GM12873 (cell line): ENCODE data around the gene GGT6.

Experiments
- TF ChIP-seq, protein P1 (sequence below): IDR thresholded peaks from 2 replicates; pipeline ENCODE4 v1.5.1; 2012; ENCODE audit warnings: low read depth, mild to moderate bottlenecking, moderate library complexity, low read length, control low read depth; ENCODE audit not compliant: insufficient read depth; ENCODE audit errors: missing control alignments

Gene GGT6

DNA sequence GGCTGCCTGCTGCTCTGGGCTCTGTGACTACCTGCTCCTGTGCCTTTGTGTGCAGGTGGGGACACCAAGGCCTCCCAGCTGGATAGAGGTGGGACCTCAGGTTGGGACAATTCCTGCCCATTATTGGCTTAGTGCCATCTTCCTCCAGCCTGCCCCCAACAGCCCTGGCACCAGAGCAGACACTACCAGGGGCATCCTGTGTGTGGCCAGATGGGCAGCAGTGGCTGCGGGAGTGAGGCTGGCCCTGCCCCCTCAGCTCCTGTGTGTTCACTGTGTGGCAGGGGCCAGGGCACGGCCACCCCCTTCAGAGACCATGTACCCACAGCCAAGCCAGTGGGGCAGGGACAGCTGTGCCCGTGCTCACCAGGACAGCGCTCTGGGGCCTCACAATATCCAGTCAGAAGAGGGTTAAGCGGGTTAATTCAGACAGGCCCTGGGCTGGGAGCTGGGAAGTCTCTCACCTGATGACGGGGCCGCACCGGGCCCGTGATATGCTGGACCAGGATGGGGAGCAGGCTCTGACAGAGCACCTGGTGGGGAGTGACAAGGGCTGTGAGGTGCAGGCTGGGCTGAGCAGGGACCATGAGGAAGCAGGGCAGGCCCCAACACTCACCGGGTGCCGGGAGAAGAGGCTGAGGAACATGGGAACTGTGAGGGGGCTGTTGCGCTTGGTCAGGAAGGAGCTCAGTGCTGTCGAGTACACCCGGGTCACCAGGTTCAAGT lies 18.2 kb downstream of the GGT6 start:
- TF ChIP-seq, protein P1, sequence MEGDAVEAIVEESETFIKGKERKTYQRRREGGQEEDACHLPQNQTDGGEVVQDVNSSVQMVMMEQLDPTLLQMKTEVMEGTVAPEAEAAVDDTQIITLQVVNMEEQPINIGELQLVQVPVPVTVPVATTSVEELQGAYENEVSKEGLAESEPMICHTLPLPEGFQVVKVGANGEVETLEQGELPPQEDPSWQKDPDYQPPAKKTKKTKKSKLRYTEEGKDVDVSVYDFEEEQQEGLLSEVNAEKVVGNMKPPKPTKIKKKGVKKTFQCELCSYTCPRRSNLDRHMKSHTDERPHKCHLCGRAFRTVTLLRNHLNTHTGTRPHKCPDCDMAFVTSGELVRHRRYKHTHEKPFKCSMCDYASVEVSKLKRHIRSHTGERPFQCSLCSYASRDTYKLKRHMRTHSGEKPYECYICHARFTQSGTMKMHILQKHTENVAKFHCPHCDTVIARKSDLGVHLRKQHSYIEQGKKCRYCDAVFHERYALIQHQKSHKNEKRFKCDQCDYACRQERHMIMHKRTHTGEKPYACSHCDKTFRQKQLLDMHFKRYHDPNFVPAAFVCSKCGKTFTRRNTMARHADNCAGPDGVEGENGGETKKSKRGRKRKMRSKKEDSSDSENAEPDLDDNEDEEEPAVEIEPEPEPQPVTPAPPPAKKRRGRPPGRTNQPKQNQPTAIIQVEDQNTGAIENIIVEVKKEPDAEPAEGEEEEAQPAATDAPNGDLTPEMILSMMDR, result no peak

- TF ChIP-seq, protein P1, result peak; percentile 15
Measured at GRCh38 chr17:4541328-4542002, 18.9 kb downstream of the GGT6 start.

GRCh38 chr17:4540687-4541327 lies 19.6 kb downstream of the GGT6 start:
- TF ChIP-seq, protein P1, result no peak

DNA sequence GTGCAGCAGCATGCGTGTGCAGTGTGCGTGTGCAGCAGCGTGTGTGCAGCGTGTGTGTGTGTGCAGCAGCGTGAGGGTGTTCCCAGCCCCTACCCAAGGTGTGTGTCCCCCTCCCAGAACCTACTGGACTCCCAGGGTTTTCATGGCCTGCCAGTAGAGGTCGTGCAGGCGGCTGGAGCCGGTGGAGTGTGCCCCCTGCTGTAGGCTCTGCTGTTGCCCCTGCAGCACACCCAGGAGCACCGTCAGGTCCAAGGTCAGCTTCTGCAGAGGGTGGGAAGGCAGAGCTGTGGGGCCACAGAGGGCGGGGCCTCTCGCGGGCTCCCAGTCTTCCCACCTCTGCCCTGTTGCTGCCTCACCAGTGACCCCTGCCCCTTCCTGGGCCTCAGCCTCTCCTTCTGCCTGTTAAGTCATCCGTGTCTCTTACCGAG lies 20.1 kb downstream of the GGT6 start:
- TF ChIP-seq, protein P1, result peak; percentile 26

DNA sequence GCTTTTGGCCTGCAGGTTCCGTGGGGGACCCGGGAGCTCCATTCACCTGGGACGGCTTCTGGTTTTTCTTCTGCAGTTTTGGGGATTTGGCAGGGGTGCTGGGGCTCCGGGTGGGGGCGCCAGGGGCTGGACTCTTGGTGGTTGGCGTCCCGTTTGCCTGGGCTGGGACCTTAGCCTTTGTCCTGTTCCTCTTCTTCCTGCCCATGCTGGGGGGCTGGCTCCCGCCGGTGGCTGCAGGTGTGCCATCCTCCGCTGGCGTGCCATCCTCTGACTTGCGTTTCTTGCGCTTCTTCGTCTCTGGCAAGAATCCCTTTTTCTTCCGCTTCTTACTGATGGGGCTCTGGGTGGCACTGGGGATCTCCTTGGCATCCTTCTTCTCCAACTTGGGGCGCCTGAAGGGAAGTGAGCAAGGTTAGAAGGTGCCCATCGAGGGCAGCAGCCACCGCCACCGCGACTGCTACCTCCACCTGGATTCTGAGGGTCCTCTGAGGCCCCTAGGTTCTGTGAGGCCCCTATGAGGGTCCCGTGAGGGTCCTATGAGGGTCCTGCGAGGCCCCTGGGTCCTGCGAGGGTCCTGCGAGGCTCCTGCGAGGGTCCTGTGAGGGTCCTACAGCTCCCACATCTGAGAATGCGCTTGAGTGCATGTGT lies 20.7 kb downstream of the GGT6 start:
- TF ChIP-seq, protein P1, result no peak

DNA sequence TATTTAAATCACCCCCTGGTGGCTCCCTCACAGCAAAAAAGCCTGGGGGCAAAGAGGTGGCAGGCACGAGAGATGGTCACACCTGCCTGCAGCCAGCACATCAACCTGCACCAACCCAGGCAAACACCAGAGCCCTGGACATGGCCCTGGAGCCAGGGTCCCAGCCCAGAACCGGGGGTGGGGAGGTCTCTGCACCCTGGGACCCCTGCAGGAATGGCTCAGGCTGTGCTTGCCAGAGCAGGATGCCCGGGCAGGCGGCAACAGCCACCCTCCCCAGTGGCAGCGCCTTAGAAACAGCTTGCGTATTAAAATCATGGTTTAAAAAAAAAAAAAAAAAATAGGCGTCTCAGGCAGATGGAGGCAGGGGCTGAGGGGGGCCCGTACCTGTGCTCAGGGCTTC lies 21.4 kb downstream of the GGT6 start:
- TF ChIP-seq, protein P1, result no peak
